IPS-NIHi11 (cell line): ENCODE results near the gene HMSD.

ENCODE experiments used
- DNase-seq: peaks from one replicate; pipeline ENCODE4 v3.0.0; 2012; ENCODE audit warnings: mixed read lengths, low spot score

The HMSD gene

GRCh38 chr18:63994783-63995399 is 45.8 kb downstream of the HMSD start:
- DNase-seq, result peak; percentile 67

GRCh38 chr18:63997041-63997440 is 47.9 kb downstream of the HMSD start:
- DNase-seq, result no peak

GRCh38 chr18:63997606-63998005 is 48.5 kb downstream of the HMSD start:
- no peak for DNase-seq

- no peak for DNase-seq
Observed at GRCh38 chr18:63999871-64000270, 50.8 kb downstream of the HMSD start.

GRCh38 chr18:64002581-64002980 is 53.5 kb downstream of the HMSD start:
- DNase-seq, result no peak

GRCh38 chr18:64009305-64009704 is 60.2 kb downstream of the HMSD start:
- DNase-seq, result no peak
